OCI-LY7 (cell line): ENCODE data around the gene FAN1. TPM values are rescaled to one million over a fixed set of nuclear protein-coding genes. Genes with fewer than 3 reads are reported as not detected.

ENCODE experiments used
- BruUV-seq: library from RNA; stranded (reverse); fragments of 400-500 nt; replicated peaks from 2 replicates; lab custom pipeline; 2021; lab: Mats Ljungman, UMichigan
- CTCF ChIA-PET: fragments of 300-600 bp; sonication (Branson Sonifier 250); formaldehyde crosslinking; loops from one replicate; lab custom pipeline; 2022; ENCODE audit warnings: antibody characterized with exemption; ENCODE audit not compliant: unreplicated experiment; lab: Charles Lee
- POLR2A ChIA-PET: fragments of 300-600 bp; sonication (Branson Sonifier 250); formaldehyde crosslinking; loops from one replicate; lab custom pipeline; 2022; ENCODE audit warnings: antibody characterized with exemption; lab: Charles Lee
- DNase-seq: peaks from one replicate; pipeline ENCODE4 v3.0.0-alpha.2; 2015; ENCODE audit warnings: low spot score
- H2AFZ ChIP-seq: fragments of 200-600 bp; sonication (generic), shearing (Covaris generic); 2 replicates; pipeline ENCODE4 v1.6.1; 2014; ENCODE audit warnings: mild to moderate bottlenecking, antibody characterized with exemption, low read length, moderate library complexity
- H3K27ac ChIP-seq: fragments of 200-600 bp; sonication (generic); 2 replicates; pipeline ENCODE4 v1.5.1; 2014; ENCODE audit warnings: mixed run types, low read depth, mild to moderate bottlenecking, moderate library complexity, low read length, inconsistent platforms; ENCODE audit not compliant: poor library complexity, severe bottlenecking
- H3K36me3 ChIP-seq: fragments of 200-600 bp; sonication (generic); 2 replicates; pipeline ENCODE4 v1.6.1; 2014; ENCODE audit warnings: mild to moderate bottlenecking, antibody characterized with exemption, low read length, moderate library complexity, mixed read lengths; ENCODE audit not compliant: insufficient read depth
- H3K4me1 ChIP-seq: fragments of 200-600 bp; sonication (generic); 2 replicates; pipeline ENCODE4 v1.5.1; 2014; ENCODE audit warnings: mild to moderate bottlenecking, low read length; ENCODE audit not compliant: insufficient read depth, poor library complexity, severe bottlenecking
- H3K4me2 ChIP-seq: fragments of 200-600 bp; sonication (generic); 2 replicates; pipeline ENCODE4 v1.6.1; 2014; ENCODE audit warnings: mild to moderate bottlenecking, low read length
- H3K4me3 ChIP-seq: fragments of 200-600 bp; sonication (generic); 2 replicates; pipeline ENCODE4 v1.5.1; 2014; ENCODE audit warnings: mild to moderate bottlenecking, low read depth, low read length; ENCODE audit not compliant: poor library complexity, severe bottlenecking
- H3K79me2 ChIP-seq: fragments of 200-600 bp; sonication (generic); 2 replicates; pipeline ENCODE4 v1.6.1; 2016; ENCODE audit warnings: low read depth, mild to moderate bottlenecking, low read length, moderate library complexity, mixed read lengths; ENCODE audit not compliant: insufficient read depth
- H3K9me2 ChIP-seq: fragments of 200-600 bp; sonication (generic); 2 replicates; pipeline ENCODE4 v1.6.1; 2016; ENCODE audit warnings: mild to moderate bottlenecking, low read length, mixed read lengths; ENCODE audit not compliant: insufficient read depth
- H3K9me3 ChIP-seq: fragments of 200-600 bp; sonication (generic); 2 replicates; pipeline ENCODE4 v1.6.1; 2014; ENCODE audit warnings: mild to moderate bottlenecking, mixed run types, low read length, mixed read lengths
- H4K20me1 ChIP-seq: fragments of 200-600 bp; sonication (generic); 2 replicates; pipeline ENCODE4 v1.6.1; 2014; ENCODE audit warnings: mild to moderate bottlenecking, antibody characterized with exemption, low read length, moderate library complexity, mixed read lengths; ENCODE audit not compliant: insufficient read depth
- EZH2phosphoT487 ChIP-seq: fragments of 200-600 bp; sonication (generic); IDR thresholded peaks from 2 replicates; pipeline ENCODE4 v1.6.1; 2018; ENCODE audit warnings: low read depth, borderline replicate concordance, mild to moderate bottlenecking, mixed run types, antibody characterized with exemption, low read length, moderate library complexity, mixed read lengths
- intact Hi-C: fragments of 100-400 bp; cut with micrococcal nuclease; formaldehyde crosslinking; loops from one replicate; pipeline ENCODE4 v1.10.0; 2022; ENCODE audit not compliant: unreplicated experiment
- small RNA-seq: library from RNA; depleted of rRNA; stranded (forward); fragments of <200 nt; gene quantifications from one replicate; pipeline ENCODE3, GENCODE V24; 2014
- total RNA-seq, 2 experiments: library from RNA; depleted of rRNA in 1 of 2; stranded (reverse); fragments of >200 nt in 1 of 2; shearing (Covaris generic) in 1 of 2; gene quantifications; 2 replicates each; pipeline ENCODE4 v1.2.3, GENCODE V29; 2014 to 2022
- TF ChIP-seq, protein P1 (sequence below): fragments of 200-600 bp; sonication (generic); conservative IDR thresholded peaks from 2 replicates; pipeline ENCODE4 v1.5.1; 2014; ENCODE audit warnings: mild to moderate bottlenecking, antibody characterized with exemption, low read length, moderate library complexity, mixed read lengths

Gene FAN1
- total RNA-seq, 2 experiments from 2014 or later: 14.7 to 16.4 TPM

DNA sequence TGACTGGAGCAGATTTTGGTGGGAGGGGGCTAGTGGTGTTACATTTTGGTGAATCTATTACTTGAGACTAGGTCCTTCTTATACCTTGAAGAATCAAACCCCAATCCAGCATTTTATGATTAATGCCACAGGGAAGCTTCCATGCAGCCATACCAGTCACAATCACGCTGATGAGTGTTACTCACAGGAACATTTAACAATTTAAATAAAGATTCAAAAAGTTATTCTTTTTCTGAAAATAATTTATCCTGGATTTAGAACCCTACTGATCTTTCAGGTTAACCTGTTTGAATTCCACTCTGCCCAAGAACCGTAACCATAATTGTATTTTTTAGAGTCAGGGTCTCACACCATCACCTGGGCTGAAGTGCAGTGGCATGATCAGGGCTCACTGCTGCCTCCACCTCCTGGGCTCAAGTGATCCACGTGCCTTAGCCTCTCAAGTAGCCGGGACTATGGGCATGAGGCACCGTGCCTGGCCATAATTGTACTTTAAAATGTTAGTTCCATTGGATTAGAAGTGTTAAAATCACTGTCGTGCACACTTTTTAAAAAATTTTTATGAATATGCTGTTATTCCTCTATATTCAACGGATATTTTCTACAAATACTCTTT, 88.6 kb downstream of the FAN1 start:
- H4K20me1 ChIP-seq: no peaks in the 10 kb centered on the region
- no TSS peak for BruUV-seq
- POLR2A ChIA-PET: interaction anchor here (0.6 to 4.9 kb wide), 5 partner anchors 11 to 376 kb away, joined by 3 to 43 read pairs (median 4); no protein-coding TSS in a partner anchor
- no peaks in the 10 kb centered on the region for H3K9me3 ChIP-seq
- TF ChIP-seq EZH2phosphoT487: no peak
- TF ChIP-seq, protein P1, sequence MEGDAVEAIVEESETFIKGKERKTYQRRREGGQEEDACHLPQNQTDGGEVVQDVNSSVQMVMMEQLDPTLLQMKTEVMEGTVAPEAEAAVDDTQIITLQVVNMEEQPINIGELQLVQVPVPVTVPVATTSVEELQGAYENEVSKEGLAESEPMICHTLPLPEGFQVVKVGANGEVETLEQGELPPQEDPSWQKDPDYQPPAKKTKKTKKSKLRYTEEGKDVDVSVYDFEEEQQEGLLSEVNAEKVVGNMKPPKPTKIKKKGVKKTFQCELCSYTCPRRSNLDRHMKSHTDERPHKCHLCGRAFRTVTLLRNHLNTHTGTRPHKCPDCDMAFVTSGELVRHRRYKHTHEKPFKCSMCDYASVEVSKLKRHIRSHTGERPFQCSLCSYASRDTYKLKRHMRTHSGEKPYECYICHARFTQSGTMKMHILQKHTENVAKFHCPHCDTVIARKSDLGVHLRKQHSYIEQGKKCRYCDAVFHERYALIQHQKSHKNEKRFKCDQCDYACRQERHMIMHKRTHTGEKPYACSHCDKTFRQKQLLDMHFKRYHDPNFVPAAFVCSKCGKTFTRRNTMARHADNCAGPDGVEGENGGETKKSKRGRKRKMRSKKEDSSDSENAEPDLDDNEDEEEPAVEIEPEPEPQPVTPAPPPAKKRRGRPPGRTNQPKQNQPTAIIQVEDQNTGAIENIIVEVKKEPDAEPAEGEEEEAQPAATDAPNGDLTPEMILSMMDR: peak; percentile 33; the same call in 1 of the 2 replicates
- no peak overlapping the region for H3K27ac ChIP-seq
- no peaks in the 10 kb centered on the region for H3K36me3 ChIP-seq
- CTCF ChIA-PET: no interaction called here
- H3K4me1 ChIP-seq: peaks cover 17% of the 10 kb centered on the region
- peak overlapping the region; percentile 82 for H3K4me3 ChIP-seq
- H3K4me2 ChIP-seq: peak overlapping the region; percentile 82
- no peaks in the 10 kb centered on the region for H3K9me2 ChIP-seq
- peak; percentile 21 for DNase-seq
- intact Hi-C loops: loop anchor here (1.0 to 5.0 kb wide), 3 partner anchors 12 to 135 kb away; partner anchors contain the start of gene FAN1
- H3K79me2 ChIP-seq: no peaks in the 10 kb centered on the region; the same call in 1 of the 2 replicates
- H2AFZ ChIP-seq: peak overlapping the region; percentile 88

Small RNA genes lying within 50 kb of the gene (small RNA-seq; reads per million reads assigned to genes)
- gene RNU6-466P: not detected

Other genes with a start within 250 kb of the FAN1 start
- gene MTMR10, start 87.7 kb downstream of the FAN1 start, total RNA-seq (2014; rRNA removed; shearing (Covaris generic)): 5.6 and 10.5 TPM in 2 replicates
- 15.4 and 21.8 TPM in 2 replicates for gene MTMR10, start 87.7 kb downstream of the FAN1 start, total RNA-seq (2022)
- 0.13 TPM in 1 of 2 replicates, not detected in the other for gene TRPM1, start 197.8 kb downstream of the FAN1 start, total RNA-seq (2014; rRNA removed; shearing (Covaris generic))
- gene TRPM1, start 197.8 kb downstream of the FAN1 start, total RNA-seq (2022): not detected in 2 replicates